DND-41 (cell line): ENCODE measurements around the gene REC114.

Source experiments
- ATAC-seq: fragments of 200-7000 bp; cut with Tn5 transposase; 3 replicates; pipeline ENCODE4 v1.9.1; 2021; ENCODE audit warnings: low read depth; ENCODE audit not compliant: insufficient read depth
- DNase-seq: peaks from one replicate; pipeline ENCODE4 v3.0.0-alpha.2; 2020
- H2AFZ ChIP-seq: 2 replicates; pipeline ENCODE4 v1.6.0; 2012; ENCODE audit warnings: low read depth, low read length
- H3K27ac ChIP-seq: 2 replicates; pipeline ENCODE4 v1.5.1; 2012; ENCODE audit warnings: low read length, inconsistent platforms
- H3K27me3 ChIP-seq: fragments of 200-600 bp; sonication (generic); 2 replicates; pipeline ENCODE4 v1.6.0; 2012; ENCODE audit warnings: low read length, mild to moderate bottlenecking, inconsistent platforms; ENCODE audit not compliant: insufficient read depth, poor library complexity
- H3K36me3 ChIP-seq: 2 replicates; pipeline ENCODE4 v1.5.1; 2012; ENCODE audit warnings: low read length, inconsistent platforms; ENCODE audit not compliant: insufficient read depth
- H3K4me1 ChIP-seq: 2 replicates; pipeline ENCODE4 v1.5.1; 2012; ENCODE audit warnings: mild to moderate bottlenecking, low read length; ENCODE audit not compliant: insufficient read depth
- H3K4me2 ChIP-seq: 2 replicates; pipeline ENCODE4 v1.6.0; 2012; ENCODE audit warnings: mild to moderate bottlenecking, moderate library complexity, low read length, inconsistent platforms; ENCODE audit not compliant: insufficient read depth
- H3K4me3 ChIP-seq, 2 experiments: fragments of 200-600 bp in 1 of 2; shearing (Covaris generic) in 1 of 2; 2 replicates each; pipeline ENCODE4 v1.5.1; 2012 to 2016; ENCODE audit warnings: inconsistent platforms in 2 of 2, low read length in 2 of 2, mild to moderate bottlenecking in 2 of 2, low read depth in 1 of 2, moderate library complexity in 1 of 2
- H3K79me2 ChIP-seq: 2 replicates; pipeline ENCODE4 v1.6.0; 2012; ENCODE audit warnings: low read length, inconsistent platforms; ENCODE audit not compliant: insufficient read depth
- H3K9ac ChIP-seq: 2 replicates; pipeline ENCODE4 v1.6.0; 2012; ENCODE audit warnings: low read depth, mild to moderate bottlenecking, inconsistent platforms, low read length, moderate library complexity
- H3K9me3 ChIP-seq: 2 replicates; pipeline ENCODE4 v1.5.1; 2012; ENCODE audit warnings: low read length, moderate library complexity, mild to moderate bottlenecking, inconsistent platforms; ENCODE audit not compliant: insufficient read depth, severe bottlenecking
- H4K20me1 ChIP-seq: 2 replicates; pipeline ENCODE4 v1.6.0; 2012; ENCODE audit warnings: low read length; ENCODE audit not compliant: insufficient read depth
- CTCF ChIP-seq: IDR thresholded peaks from 2 replicates; pipeline ENCODE4 v1.5.1; 2012; ENCODE audit warnings: borderline replicate concordance, low read length, moderate library complexity, mild to moderate bottlenecking; ENCODE audit not compliant: poor library complexity, severe bottlenecking; ENCODE audit errors: extremely low read depth
- EZH2 ChIP-seq: IDR thresholded peaks from 3 replicates; pipeline ENCODE4 v1.6.1; 2012; ENCODE audit warnings: borderline replicate concordance, low read depth, mild to moderate bottlenecking, moderate library complexity, low read length, inconsistent platforms; ENCODE audit not compliant: severe bottlenecking

Gene REC114

GRCh38 chr15:73568564-73569280 lies 125.8 kb downstream of the REC114 start:
- Histone ChIP-seq H3K9ac (no peak overlapping the region), H3K27ac (no peak overlapping the region), H3K79me2 (no peaks in the 10 kb centered on the region), H3K4me1 (no peaks in the 10 kb centered on the region), H3K9me3 (no peaks in the 10 kb centered on the region), H3K27me3 (no peaks in the 10 kb centered on the region), H2AFZ (no peak overlapping the region), H3K4me3 (no peak overlapping the region), H4K20me1 (no peaks in the 10 kb centered on the region), H3K36me3 (peaks cover 66% of the 10 kb centered on the region), H3K4me2 (no peak overlapping the region)
- DNase-seq: no peak
- TF ChIP-seq CTCF: no peak
- TF ChIP-seq EZH2: no peak
- no peak for ATAC-seq

- no peak for ATAC-seq
- no peak overlapping the region for H2AFZ ChIP-seq
- no peaks in the 10 kb centered on the region for H4K20me1 ChIP-seq
- no peaks in the 10 kb centered on the region for H3K4me1 ChIP-seq
- no peak overlapping the region for H3K4me3 ChIP-seq
- H3K27ac ChIP-seq: no peak overlapping the region
- H3K79me2 ChIP-seq: no peaks in the 10 kb centered on the region
- no peaks in the 10 kb centered on the region for H3K9me3 ChIP-seq
- no peak for DNase-seq
- no peak overlapping the region for H3K4me2 ChIP-seq
- no peak overlapping the region for H3K9ac ChIP-seq
- H3K36me3 ChIP-seq: peaks cover 68% of the 10 kb centered on the region
- H3K27me3 ChIP-seq: no peaks in the 10 kb centered on the region
- TF ChIP-seq EZH2: no peak
- no peak for TF ChIP-seq CTCF
Measured at GRCh38 chr15:73569361-73569760, 126.4 kb downstream of the REC114 start.

GRCh38 chr15:73570355-73571032 lies 127.5 kb downstream of the REC114 start:
- no peak for DNase-seq
- H3K4me1 ChIP-seq: no peaks in the 10 kb centered on the region
- H3K27me3 ChIP-seq: no peaks in the 10 kb centered on the region

More at GRCh38 chr15:73570355-73571032, 127.5 kb downstream of the REC114 start:
- no peak for ATAC-seq
- no peak overlapping the region for H3K9ac ChIP-seq
- H4K20me1 ChIP-seq: no peaks in the 10 kb centered on the region
- no peak for TF ChIP-seq EZH2
- TF ChIP-seq CTCF: no peak
- H3K36me3 ChIP-seq: peaks cover 68% of the 10 kb centered on the region
- no peak overlapping the region for H3K4me2 ChIP-seq
- no peak overlapping the region for H2AFZ ChIP-seq
- H3K27ac ChIP-seq: no peak overlapping the region
- no peak overlapping the region for H3K4me3 ChIP-seq
- H3K79me2 ChIP-seq: no peaks in the 10 kb centered on the region
- no peaks in the 10 kb centered on the region for H3K9me3 ChIP-seq
